ENCODE results near the gene SELENOO.

GRCh38 chr22:50209893-50210292 lies 9.1 kb downstream of the SELENOO start:
- TF ChIP-seq ZBTB21 (CRISPR knock-in tag; IDR thresholded peaks at IDR 0.05; ENCODE audit: borderline replicate concordance) (no peak), ETV6 (CRISPR knock-in tag; IDR thresholded peaks at IDR 0.05) (no peak), CTCF (IDR thresholded peaks at IDR 0.05) (peak; percentile 69), STAT6 (CRISPR knock-in tag; conservative IDR thresholded peaks at IDR 0.05; ENCODE audit: low read depth) (no peak), MXD4 (CRISPR knock-in tag; IDR thresholded peaks at IDR 0.05; ENCODE audit: borderline replicate concordance) (no peak), NR1H2 (CRISPR knock-in tag; IDR thresholded peaks at IDR 0.05) (no peak), RELA (CRISPR knock-in tag; IDR thresholded peaks at IDR 0.05; ENCODE audit: borderline replicate concordance) (no peak)
- TF ChIP-seq, protein P1, sequence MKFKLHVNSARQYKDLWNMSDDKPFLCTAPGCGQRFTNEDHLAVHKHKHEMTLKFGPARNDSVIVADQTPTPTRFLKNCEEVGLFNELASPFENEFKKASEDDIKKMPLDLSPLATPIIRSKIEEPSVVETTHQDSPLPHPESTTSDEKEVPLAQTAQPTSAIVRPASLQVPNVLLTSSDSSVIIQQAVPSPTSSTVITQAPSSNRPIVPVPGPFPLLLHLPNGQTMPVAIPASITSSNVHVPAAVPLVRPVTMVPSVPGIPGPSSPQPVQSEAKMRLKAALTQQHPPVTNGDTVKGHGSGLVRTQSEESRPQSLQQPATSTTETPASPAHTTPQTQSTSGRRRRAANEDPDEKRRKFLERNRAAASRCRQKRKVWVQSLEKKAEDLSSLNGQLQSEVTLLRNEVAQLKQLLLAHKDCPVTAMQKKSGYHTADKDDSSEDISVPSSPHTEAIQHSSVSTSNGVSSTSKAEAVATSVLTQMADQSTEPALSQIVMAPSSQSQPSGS (CRISPR knock-in tag; IDR thresholded peaks at IDR 0.05; ENCODE audit: borderline replicate concordance, low read depth): no peak
- TF ChIP-seq, protein P2, sequence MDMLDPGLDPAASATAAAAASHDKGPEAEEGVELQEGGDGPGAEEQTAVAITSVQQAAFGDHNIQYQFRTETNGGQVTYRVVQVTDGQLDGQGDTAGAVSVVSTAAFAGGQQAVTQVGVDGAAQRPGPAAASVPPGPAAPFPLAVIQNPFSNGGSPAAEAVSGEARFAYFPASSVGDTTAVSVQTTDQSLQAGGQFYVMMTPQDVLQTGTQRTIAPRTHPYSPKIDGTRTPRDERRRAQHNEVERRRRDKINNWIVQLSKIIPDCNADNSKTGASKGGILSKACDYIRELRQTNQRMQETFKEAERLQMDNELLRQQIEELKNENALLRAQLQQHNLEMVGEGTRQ (CRISPR knock-in tag; IDR thresholded peaks at IDR 0.05): no peak

Data from WTC11 (cell line).